ENCODE results near the gene IL4I1. TPM values are rescaled to one million over a fixed set of nuclear protein-coding genes. Genes with fewer than 3 reads are reported as not detected.
A peak's percentile ranks its signal among the peaks of the same experiment; 100 is the strongest.
"Not testable (repeated sequence)": the region's sequence is repeated elsewhere in the genome, so short reads cannot be mapped to it uniquely, and the experiment has no call there.

The IL4I1 gene
- total RNA-seq, 1 donor from 2014 or later, result not detected

- ATAC-seq, result no peak
- intact Hi-C loops (cut with micrococcal nuclease), result no loop called here
- DNase-seq, result no peak
Measured at GRCh38 chr19:49927526-49928264, 31.0 kb upstream of the IL4I1 start.

GRCh38 chr19:49926515-49926914 is 29.8 kb upstream of the IL4I1 start:
- ATAC-seq (no peak), DNase-seq (no peak)
- intact Hi-C loops (cut with micrococcal nuclease), result no loop called here

GRCh38 chr19:49925486-49925885 is 28.8 kb upstream of the IL4I1 start:
- ATAC-seq (no peak), DNase-seq (no peak)
- intact Hi-C loops (cut with micrococcal nuclease), result no loop called here

GRCh38 chr19:49924881-49925210 is 28.2 kb upstream of the IL4I1 start:
- intact Hi-C loops (cut with micrococcal nuclease); ATAC-seq; DNase-seq: not testable (repeated sequence)

GRCh38 chr19:49924004-49924880 is 27.6 kb upstream of the IL4I1 start:
- ATAC-seq (no peak), DNase-seq (no peak)
- intact Hi-C loops (cut with micrococcal nuclease), result no loop called here

GRCh38 chr19:49923055-49924003 is 26.6 kb upstream of the IL4I1 start:
- ATAC-seq (no peak), DNase-seq (peak; percentile 38)
- intact Hi-C loops (cut with micrococcal nuclease), result no loop called here

GRCh38 chr19:49921871-49922795 is 25.4 kb upstream of the IL4I1 start:
- ATAC-seq (no peak), DNase-seq (no peak)
- intact Hi-C loops (cut with micrococcal nuclease), result no loop called here

- DNase-seq (no peak), ATAC-seq (no peak)
- intact Hi-C loops (cut with micrococcal nuclease), result no loop called here
Measured at GRCh38 chr19:49920624-49921363, 24.1 kb upstream of the IL4I1 start.

- no peak for ATAC-seq
- intact Hi-C loops (cut with micrococcal nuclease), result no loop called here
- DNase-seq, result no peak
Measured at GRCh38 chr19:49918089-49918488, 21.4 kb upstream of the IL4I1 start.

- no peak for DNase-seq
- ATAC-seq, result no peak
- intact Hi-C loops (cut with micrococcal nuclease), result no loop called here
Measured at GRCh38 chr19:49916839-49917733, 20.4 kb upstream of the IL4I1 start.

- intact Hi-C loops (cut with micrococcal nuclease), result no loop called here
- DNase-seq (no peak), ATAC-seq (no peak)
Measured at GRCh38 chr19:49915271-49915670, 18.6 kb upstream of the IL4I1 start.

- DNase-seq (no peak), ATAC-seq (no peak)
- intact Hi-C loops (cut with micrococcal nuclease), result no loop called here
Measured at GRCh38 chr19:49913720-49914119, 17.0 kb upstream of the IL4I1 start.

GRCh38 chr19:49912965-49913685 is 16.4 kb upstream of the IL4I1 start:
- intact Hi-C loops (cut with micrococcal nuclease), result no loop called here
- no peak for ATAC-seq

GRCh38 chr19:49911381-49912145 is 14.9 kb upstream of the IL4I1 start:
- DNase-seq (no peak), ATAC-seq (peak; percentile 36)
- intact Hi-C loops (cut with micrococcal nuclease), result no loop called here

More at GRCh38 chr19:49912965-49913685, 16.4 kb upstream of the IL4I1 start:
- no peak for DNase-seq

GRCh38 chr19:49910179-49910578 is 13.5 kb upstream of the IL4I1 start:
- ATAC-seq, result no peak
- DNase-seq, result no peak
- intact Hi-C loops (cut with micrococcal nuclease), result no loop called here
